HG03469 (cell line): ENCODE data around the gene PDXK.

Experiments used
- ATAC-seq: cut with Tn5 transposase; IDR thresholded peaks from one replicate; pipeline ENCODE4 v1.9.1; 2021; ENCODE audit warnings: mild to moderate bottlenecking, moderate library complexity, moderate number of reproducible peaks; ENCODE audit not compliant: unreplicated experiment

Gene PDXK

GRCh38 chr21:43721206-43721605 lies 2.3 kb downstream of the PDXK start:
- no peak for ATAC-seq

- no peak for ATAC-seq
Observed at GRCh38 chr21:43721939-43722338, 3.0 kb downstream of the PDXK start.

GRCh38 chr21:43723648-43724047 lies 4.7 kb downstream of the PDXK start:
- ATAC-seq, result no peak

GRCh38 chr21:43726686-43727518 lies 8.0 kb downstream of the PDXK start:
- no peak for ATAC-seq

DNA sequence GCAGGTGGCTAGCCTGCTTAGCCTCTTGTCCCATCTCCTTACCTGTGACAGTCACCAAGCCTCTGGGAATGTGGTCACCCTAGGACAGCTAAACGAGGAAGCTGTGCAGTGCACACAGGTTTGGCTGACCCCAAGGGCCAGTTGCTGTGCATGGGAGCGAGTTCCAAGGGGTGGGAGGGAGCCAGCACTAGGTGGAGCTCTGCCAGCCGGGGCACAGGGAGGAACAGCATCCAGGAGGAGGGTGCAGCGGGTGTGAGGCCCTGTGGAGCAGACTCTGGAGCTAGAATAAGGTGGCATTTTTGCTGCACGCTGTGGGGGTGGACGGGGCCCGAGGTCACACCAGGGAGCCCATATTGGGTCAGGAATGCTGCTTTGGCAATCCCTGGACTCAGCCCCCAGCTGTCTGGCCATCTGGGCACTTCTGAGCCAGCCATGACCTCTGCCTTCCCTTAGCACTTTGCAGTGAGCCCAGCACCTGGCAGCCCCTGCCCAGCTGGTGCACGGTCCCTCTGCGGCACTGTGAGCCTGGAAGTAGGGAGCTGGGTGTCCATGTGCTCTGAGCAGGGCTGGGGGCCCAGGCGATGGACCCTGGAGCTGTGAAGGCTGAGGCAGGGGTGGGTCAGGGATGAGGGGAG lies 8.7 kb downstream of the PDXK start:
- ATAC-seq, result no peak

- ATAC-seq, result no peak
Observed at GRCh38 chr21:43728154-43728466, 9.2 kb downstream of the PDXK start.

DNA sequence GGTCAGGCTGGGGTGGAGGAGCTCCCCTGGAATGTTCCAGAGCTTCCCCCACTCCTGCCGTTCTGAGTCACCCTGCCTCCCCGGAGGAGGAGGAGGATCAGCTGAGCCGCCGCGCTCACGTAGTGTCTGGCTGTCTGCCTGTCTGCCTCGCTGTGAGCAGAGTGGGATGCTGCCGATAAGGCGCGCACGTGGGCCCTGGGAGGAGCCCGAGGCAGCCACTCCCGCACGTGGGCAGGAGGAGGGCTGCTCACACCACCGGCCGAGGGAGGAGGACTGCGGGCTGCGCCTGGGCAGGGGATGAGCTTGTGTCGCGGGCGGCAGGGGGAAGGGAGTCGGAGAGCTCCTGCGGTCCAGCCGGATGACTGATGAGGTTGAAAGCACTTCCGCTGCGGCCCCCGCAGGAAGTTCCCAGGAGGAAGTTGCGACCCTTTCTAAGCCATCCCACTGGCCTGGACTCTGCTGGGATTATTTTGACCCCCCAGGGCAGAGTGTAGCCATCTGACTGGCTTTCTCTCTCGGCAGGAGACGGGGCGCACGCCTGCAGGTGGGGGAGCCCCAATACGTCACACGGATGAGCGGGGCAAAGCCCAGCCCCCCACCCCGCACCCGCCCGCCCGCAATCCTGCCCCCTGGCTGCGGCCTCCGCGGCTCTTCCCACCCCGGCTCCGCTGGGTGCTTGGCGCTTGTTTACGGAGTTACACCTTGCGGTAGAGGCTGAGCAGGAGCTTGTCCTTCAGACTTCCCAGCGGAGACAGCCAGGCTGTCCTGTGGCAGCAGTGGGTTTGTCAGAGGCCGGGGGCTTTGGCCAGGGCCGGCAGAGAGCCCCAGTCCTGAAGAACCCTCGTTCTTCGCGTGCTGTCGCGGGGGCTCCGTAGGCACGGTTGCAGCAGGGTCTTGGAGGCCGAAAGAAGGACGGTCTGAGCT lies 9.8 kb downstream of the PDXK start:
- peak; percentile 51 for ATAC-seq

DNA sequence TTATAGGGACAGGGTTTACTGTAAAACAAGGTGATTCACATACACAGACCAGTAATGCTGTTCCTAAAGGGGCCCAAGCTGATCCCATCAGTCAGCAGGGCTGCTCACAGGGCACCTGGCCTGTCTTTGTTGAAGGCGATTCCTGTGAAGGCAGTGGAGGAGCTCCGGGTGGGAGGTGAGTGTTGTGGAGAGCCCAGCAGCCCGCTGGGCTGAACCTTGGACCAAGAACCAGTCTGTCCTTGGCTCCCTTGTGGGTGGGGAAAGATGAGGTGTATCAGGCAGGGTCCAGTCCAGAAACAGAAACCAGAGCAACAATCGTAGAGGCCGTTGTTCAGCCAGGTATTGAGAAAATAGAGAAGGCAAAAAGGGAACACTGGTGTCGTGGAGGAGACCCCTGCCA lies 12.5 kb downstream of the PDXK start:
- no peak for ATAC-seq

- ATAC-seq, result no peak
Observed at GRCh38 chr21:43731891-43732711, 13.2 kb downstream of the PDXK start.

DNA sequence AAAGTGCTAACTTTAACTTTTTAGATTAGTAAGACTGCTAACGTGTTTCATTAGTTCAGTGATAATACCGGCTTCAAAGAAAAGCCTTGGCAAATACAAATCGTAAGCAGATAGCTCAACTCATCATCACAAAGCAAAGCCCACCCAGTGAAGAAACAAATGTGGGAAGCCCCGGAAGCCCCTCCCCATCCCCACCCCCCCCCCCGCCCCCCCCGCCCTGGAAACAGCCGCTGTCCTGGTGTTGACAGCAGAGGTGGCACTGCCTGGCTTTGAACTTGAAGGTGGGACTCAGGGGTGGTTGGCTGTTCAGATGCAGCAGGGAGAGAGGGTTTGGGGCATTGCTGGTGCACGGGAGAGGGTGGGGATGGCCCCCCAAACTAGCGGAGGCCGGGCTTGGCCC lies 14.1 kb downstream of the PDXK start:
- no peak for ATAC-seq

DNA sequence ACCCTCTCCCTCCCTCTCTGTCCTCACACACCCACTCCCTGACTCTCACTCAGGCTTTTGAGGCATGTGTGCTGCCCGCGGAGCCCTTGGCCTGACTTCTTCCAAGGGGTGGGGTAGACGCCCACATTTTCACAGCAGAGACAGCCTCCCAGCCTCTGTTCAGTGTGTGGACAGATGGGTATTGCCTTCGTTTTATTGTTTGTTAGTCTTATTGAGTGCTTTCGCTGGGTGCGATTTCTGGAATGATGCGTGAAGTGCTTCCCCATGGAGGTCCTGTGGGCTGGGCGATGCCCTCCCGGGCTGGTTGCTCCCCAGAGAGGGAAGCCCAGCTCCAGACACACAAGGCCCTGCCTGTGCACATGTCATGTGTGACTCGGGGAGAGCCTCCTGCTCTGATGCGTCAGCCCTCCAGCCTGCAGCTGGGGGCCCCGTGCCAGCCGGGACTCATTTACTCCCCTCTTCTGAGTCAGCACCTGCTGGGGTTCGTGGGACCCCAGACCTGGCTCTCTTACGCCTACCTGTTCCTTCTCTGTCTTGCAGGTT lies 14.7 kb downstream of the PDXK start:
- ATAC-seq, result no peak

DNA sequence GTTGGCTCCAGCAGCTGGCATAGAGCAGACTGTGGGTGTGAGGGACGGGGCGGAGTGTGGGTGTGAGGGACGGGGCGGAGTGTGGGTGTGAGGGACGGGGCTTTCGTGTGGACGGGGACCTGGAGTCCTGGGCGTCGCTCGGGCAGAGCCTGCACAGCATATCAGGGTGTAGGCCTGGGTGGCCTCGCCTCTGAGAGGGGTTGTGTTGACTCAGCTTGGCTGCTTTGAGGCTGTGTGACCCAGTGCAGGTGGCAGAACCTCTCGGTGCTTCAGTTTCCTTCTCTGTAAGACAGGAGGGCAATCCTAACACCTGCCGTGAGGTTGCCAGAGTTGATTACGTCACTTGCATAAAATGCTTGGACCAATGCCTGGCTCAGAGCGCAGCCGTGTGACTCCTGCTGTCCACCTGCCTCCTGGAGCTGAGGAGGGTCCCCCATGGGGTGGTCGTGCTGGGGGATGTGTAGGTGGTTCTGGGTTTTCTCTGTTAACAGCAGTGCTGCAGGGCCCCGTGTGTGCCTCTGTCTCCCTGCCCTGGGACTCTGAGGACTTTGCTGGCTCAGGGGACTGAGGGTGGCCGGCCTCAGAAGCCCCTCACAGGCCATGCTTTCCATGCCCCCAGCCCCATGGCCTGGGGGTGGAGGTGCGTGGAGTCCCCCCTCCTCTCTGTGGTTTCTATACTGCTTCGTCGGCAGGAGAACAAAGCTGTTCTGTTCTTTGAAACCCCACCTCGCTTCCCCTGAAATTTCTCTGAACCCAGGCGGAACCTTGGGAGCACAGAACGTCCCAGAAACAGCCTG lies 15.4 kb downstream of the PDXK start:
- no peak for ATAC-seq

DNA sequence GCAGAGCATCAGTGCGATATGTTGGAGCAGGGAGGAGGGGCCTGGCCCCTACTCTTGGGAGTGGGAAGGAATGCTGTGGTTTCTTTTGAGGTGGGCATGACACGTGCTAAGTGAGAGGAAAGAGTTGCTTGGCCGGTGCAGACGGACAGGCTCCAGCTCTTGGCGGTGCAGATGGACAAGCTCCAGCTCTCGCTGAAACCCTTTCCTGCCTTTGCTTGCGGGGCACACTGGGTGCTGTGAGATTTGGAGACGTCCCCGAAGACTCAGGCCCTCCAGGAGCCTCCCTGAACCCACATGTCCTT lies 15.9 kb downstream of the PDXK start:
- ATAC-seq, result no peak

DNA sequence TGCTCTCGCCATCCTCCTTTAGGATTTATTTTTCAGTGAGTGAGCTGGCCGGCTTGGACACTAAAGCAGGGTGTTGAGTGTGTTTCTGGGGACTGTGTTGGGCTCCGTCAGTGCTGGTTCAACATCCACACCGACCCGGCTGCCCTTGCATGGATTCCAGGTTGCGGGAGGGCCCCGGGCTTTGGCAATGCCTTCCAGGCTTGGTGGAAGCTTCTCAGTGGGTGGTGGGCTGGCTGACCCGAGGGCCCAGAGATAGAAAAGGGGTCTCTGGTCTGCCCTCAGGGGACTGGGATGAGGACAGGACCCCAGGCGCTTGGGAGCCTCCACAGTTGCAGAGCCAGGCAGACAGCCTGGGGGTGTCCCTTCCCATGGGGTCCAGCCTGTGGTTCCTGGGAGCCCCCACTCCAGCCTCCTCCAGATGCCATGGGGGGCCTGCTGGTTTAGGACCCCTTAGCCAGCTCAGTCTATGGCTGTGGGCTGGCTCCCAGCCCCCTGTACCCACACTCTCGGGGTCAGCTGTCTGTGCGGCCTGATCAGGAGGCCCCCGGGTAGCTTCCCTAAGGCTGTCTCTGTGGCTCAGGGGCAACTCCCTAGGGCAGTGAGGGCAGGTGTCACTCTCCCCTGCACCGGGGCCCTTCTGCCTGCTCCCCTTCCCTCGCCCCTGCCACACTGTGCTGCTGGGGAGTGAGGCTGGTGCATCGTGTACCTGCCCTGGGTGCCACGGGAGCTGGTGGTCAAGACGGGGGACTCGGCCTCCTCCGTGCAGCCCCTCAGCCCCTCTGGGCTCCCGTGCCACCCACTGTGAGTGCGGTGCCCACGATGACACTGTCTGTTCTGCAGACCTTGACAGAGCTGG lies 16.5 kb downstream of the PDXK start:
- no peak for ATAC-seq

DNA sequence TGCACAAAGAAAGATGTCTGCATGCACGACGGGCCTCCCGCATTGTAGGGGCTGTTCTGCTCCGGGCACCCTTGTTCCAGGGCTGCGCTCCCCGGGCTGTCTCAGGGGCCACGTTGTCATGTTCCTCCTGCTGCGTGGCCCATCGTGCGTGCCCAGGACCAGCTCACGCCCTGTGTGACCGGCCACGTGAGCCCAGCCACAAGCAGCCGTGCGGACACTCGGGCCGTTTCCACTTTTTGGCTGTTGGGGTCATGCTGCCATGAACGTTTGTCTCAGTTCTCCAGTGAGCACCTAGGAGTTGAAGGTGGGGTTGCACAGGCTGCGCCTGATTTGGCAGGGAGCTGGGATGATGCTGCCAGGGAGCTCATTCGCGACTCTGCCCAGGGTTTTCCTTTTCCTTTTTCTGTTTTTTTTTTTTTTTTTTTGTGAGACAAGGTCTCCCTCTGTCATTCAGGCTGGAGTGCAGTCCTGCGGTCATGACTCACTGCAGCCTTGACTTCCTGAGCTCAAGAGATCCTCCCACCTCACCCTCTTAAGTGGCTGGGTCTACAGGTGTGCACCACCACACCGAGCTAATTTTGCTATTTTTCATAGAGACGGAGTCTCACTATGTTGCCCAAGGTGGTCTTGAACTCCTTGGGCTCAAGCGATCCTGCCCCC lies 17.4 kb downstream of the PDXK start:
- no peak for ATAC-seq

DNA sequence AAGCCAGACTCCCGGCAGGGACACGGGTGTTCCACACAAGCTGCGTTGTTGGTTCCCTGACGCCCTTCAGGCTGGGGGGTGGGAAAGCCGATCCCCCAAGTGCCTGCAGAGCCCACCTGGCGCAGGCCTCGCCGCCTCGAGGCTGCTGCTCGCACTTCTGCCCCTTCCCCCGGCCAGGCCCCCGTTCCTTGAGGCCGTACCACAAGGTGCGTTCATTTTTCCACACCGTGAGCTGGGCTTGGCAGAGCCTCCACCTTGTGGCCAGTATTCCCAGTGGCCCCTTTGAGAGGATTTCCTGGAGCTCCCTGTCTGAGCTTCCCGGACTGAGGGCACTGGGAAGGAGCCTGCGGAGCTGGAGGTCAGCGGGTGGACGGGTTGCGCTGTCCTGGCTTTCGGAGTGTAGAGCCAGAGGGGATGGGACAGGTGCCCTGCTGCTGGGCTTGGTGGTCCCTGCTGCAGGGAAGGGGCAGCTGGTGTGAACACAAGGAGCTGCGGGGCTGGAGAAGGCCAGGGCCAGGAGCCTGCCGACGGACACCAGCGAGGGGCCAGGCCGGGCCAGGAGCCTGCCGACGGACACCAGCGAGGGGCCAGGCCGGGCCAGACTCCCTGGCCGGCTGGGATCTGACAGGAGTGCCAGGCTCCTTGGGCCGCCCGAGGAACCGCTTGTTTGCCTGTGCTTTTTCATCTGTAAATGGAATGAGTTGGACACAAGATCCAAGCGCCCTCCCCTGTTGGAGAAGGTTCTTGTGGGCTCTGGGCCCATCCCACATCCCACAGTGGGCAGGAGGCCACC lies 18.4 kb downstream of the PDXK start:
- no peak for ATAC-seq

- no peak for ATAC-seq
Observed at GRCh38 chr21:43739621-43740435, 20.9 kb downstream of the PDXK start.
